Liver (tissue), 3 donors: ENCODE results near the gene COLEC11.

ENCODE experiments used
- CTCF ChIP-seq: fragments of 150-350 bp; IDR thresholded peaks from 2 replicates; pipeline ENCODE4 v1.5.1; 2017; ENCODE audit warnings: improper control_type of control experiment, low read depth, low read length; ENCODE audit not compliant: missing input control
- GABPA ChIP-seq, 2 donors: IDR thresholded peaks in 1 of 2; conservative IDR thresholded peaks in 1 of 2; 2 replicates each; pipeline ENCODE4 v1.6.1; 2016; ENCODE audit warnings: antibody characterized with exemption in 2 of 2, mild to moderate bottlenecking in 1 of 2, moderate library complexity in 1 of 2
- JUND ChIP-seq, 2 donors: IDR thresholded peaks; 2 replicates each; pipeline ENCODE4 v1.6.1; 2016; ENCODE audit warnings: antibody characterized with exemption in 2 of 2
- SP1 ChIP-seq: IDR thresholded peaks from 2 replicates; pipeline ENCODE4 v1.6.1; 2018; ENCODE audit warnings: antibody characterized with exemption, mild to moderate bottlenecking
- TAF1 ChIP-seq: conservative IDR thresholded peaks from 2 replicates; pipeline ENCODE4 v1.6.1; 2016; ENCODE audit warnings: antibody characterized with exemption, mild to moderate bottlenecking
- ZBTB33 ChIP-seq: IDR thresholded peaks from 2 replicates; pipeline ENCODE4 v1.6.1; 2016; ENCODE audit warnings: antibody characterized with exemption
- donor health status: healthy.
- donor health status: healthy.

- TF ChIP-seq SP1 (no peak), GABPA (IDR thresholded peaks at IDR 0.05 in 1 of 2, conservative IDR thresholded peaks at IDR 0.05 in 1 of 2) (no peak), CTCF (no peak), JUND (IDR thresholded peaks at IDR 0.05) (no peak), ZBTB33 (no peak), TAF1 (no peak)
Measured at GRCh38 chr2:3667151-3667631, 72.3 kb downstream of the COLEC11 start.
